ENCODE measurements around the gene ADAMTSL5. TPM values are rescaled to one million over a fixed set of nuclear protein-coding genes. Genes with fewer than 3 reads are reported as not detected.

The ADAMTSL5 gene, protein sequence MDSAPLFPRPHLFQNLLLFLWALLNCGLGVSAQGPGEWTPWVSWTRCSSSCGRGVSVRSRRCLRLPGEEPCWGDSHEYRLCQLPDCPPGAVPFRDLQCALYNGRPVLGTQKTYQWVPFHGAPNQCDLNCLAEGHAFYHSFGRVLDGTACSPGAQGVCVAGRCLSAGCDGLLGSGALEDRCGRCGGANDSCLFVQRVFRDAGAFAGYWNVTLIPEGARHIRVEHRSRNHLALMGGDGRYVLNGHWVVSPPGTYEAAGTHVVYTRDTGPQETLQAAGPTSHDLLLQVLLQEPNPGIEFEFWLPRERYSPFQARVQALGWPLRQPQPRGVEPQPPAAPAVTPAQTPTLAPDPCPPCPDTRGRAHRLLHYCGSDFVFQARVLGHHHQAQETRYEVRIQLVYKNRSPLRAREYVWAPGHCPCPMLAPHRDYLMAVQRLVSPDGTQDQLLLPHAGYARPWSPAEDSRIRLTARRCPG
- total RNA-seq, result 1 to 10 TPM; 5.7 to 7.9 (median 6.9) TPM
- 0.70 TPM for total RNA-seq (2013)
- 0.11 to 7.1 (median 3.0) reads per million in 29 experiments for total RNA-seq

- ChIA-PET CTCF (no interaction called here), POLR2A (no interaction called here)
- Mint-ChIP-seq H3K4me3 (peak within 1 kb of the TSS; percentile 68 to 72 (median 68)), H3K36me3 (no peaks in the 10 kb centered on the region), H3K27ac (peak within 1 kb of the TSS; percentile 43 to 44), H3K27me3 (peaks cover 0 to 4% of the 10 kb centered on the region in 2 donors), H3K4me1 (peaks cover 6 to 22% (median 13%) of the 10 kb centered on the region in 3 donors), H3K9me3 (no peaks in the 10 kb centered on the region)
- Histone ChIP-seq H3K9me3 (no peaks in the 10 kb centered on the region), H3K27me3 (replicated peaks in 1 of 2; ENCODE audit: control insufficient read depth in 2 of 2, extremely low read depth in 1 of 2, insufficient read depth in 2 of 2, low read length in 1 of 2) (peaks cover 0 to 62% of the 10 kb centered on the region in 2 experiments), H3K4me3 (ENCODE audit: control insufficient read depth in 1 of 2, extremely low read depth in 1 of 2, low read length in 1 of 2) (peak within 1 kb of the TSS; percentile 25 to 44), H3K4me1 (ENCODE audit: control insufficient read depth in 1 of 2, extremely low read depth in 1 of 2, insufficient read depth in 2 of 2, low read length in 2 of 2) (peaks cover 0 to 38% of the 10 kb centered on the region in 2 experiments), H3K27ac (ENCODE audit: low read length) (no peak within 1 kb of the TSS), H3K36me3 (ENCODE audit: control insufficient read depth in 2 of 2, extremely low read depth in 1 of 2, insufficient read depth in 1 of 2, low read length in 1 of 2) (no peaks in the 10 kb centered on the region)
- DNase-seq, result peak in 28 of 35 experiments; percentile 23 to 76 (median 44)
- WGBS (ENCODE audit: insufficient coverage), result 3% methylated on average over 75 of the region's 78 CpGs
- peak; percentile 69 to 85 (median 82) for ATAC-seq (replicated peaks in 1 of 4)
Observed at GRCh38 chr19:1512671-1513498, at the start of gene ADAMTSL5. ADAMTSL5 (minus strand) TSS chr19:1513019; CDS start chr19:1510943, 2,076 bp downstream.

GRCh38 chr19:1561236-1561842 is 48.5 kb upstream of the ADAMTSL5 start:
- ATAC-seq (replicated peaks in 1 of 4), result no peak
- H3K4me1 ChIP-seq (ENCODE audit: control insufficient read depth in 1 of 2, extremely low read depth in 1 of 2, insufficient read depth in 2 of 2, low read length in 2 of 2), result peaks cover 0 to 3% of the 10 kb centered on the region in 2 experiments
- peaks cover 0 to 3% (median 0%) of the 10 kb centered on the region in 3 donors for H3K4me1 Mint-ChIP-seq
- no peak overlapping the region for H3K4me3 ChIP-seq (ENCODE audit: control insufficient read depth in 1 of 2, extremely low read depth in 1 of 2, low read length in 1 of 2)
- DNase-seq, result no peak
- 94% methylated on average over 12 of the region's 17 CpGs for WGBS (ENCODE audit: insufficient coverage)
- H3K27ac ChIP-seq (ENCODE audit: low read length), result no peak overlapping the region
- H3K27me3 ChIP-seq (replicated peaks in 1 of 2; ENCODE audit: control insufficient read depth in 2 of 2, extremely low read depth in 1 of 2, insufficient read depth in 2 of 2, low read length in 1 of 2), result no peaks in the 10 kb centered on the region
- ChIA-PET CTCF (interaction anchor here in 1 of 2 donors (0.6 kb wide), 1 partner anchor 27 kb away, joined by 7 read pairs; no protein-coding TSS in a partner anchor), POLR2A (interaction anchor here in 1 of 2 donors (0.6 kb wide), 1 partner anchor 92 kb away, joined by 3 read pairs; no protein-coding TSS in a partner anchor)
- no peaks in the 10 kb centered on the region for H3K36me3 ChIP-seq (ENCODE audit: control insufficient read depth in 2 of 2, extremely low read depth in 1 of 2, insufficient read depth in 1 of 2, low read length in 1 of 2)
- no peak overlapping the region for H3K4me3 Mint-ChIP-seq
- no peak overlapping the region for H3K27ac Mint-ChIP-seq
- H3K36me3 Mint-ChIP-seq, result no peaks in the 10 kb centered on the region
- H3K9me3 ChIP-seq, result no peaks in the 10 kb centered on the region
- H3K27me3 Mint-ChIP-seq, result no peaks in the 10 kb centered on the region
- H3K9me3 Mint-ChIP-seq, result no peaks in the 10 kb centered on the region

GRCh38 chr19:1560286-1560882 is 47.6 kb upstream of the ADAMTSL5 start:
- WGBS (ENCODE audit: insufficient coverage), result 60% methylated on average over 17 of the region's 25 CpGs
- POLR2A ChIA-PET, result interaction anchor here in 1 of 2 donors (0.6 kb wide), 1 partner anchor 93 kb away, joined by 3 read pairs; no protein-coding TSS in a partner anchor
- CTCF ChIA-PET, result no interaction called here

DNA sequence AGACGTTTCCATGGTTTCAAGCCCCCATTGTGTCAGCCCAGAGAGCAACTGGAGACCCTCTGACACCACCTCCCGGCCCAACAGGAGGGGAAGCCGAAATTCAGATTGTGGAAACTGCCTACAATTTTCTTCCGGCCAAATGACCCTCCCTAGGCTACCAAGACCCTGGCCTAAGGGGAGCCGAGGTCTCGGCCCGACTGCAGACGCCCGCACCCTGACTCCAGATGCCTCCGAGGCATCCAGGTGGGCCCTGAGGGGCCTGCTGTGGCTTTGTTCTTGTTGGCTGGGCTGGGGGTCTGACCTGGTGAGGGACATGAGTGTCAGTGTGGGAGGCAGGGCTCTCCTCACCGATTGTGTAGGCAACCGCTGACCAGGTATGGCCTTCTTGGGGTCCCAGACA is 45.7 kb upstream of the ADAMTSL5 start:
- no peak overlapping the region for H3K27ac ChIP-seq (ENCODE audit: low read length)
- no peak overlapping the region for H3K4me3 Mint-ChIP-seq
- POLR2A ChIA-PET, result no interaction called here
- H3K36me3 ChIP-seq (ENCODE audit: control insufficient read depth in 2 of 2, extremely low read depth in 1 of 2, insufficient read depth in 1 of 2, low read length in 1 of 2), result no peaks in the 10 kb centered on the region
- DNase-seq (no peak), ATAC-seq (replicated peaks in 1 of 4) (no peak)
- no peaks in the 10 kb centered on the region for H3K9me3 Mint-ChIP-seq
- no peak overlapping the region for H3K27ac Mint-ChIP-seq
- peaks cover 0 to 6% of the 10 kb centered on the region in 2 experiments for H3K27me3 ChIP-seq (replicated peaks in 1 of 2; ENCODE audit: control insufficient read depth in 2 of 2, extremely low read depth in 1 of 2, insufficient read depth in 2 of 2, low read length in 1 of 2)
- 85% methylated on average over 4 of the region's 12 CpGs for WGBS (ENCODE audit: insufficient coverage)
- peaks cover 0 to 3% (median 0%) of the 10 kb centered on the region in 3 donors for H3K4me1 Mint-ChIP-seq
- peaks cover 0 to under 1% of the 10 kb centered on the region in 2 donors for H3K27me3 Mint-ChIP-seq
- H3K9me3 ChIP-seq, result no peaks in the 10 kb centered on the region
- H3K4me3 ChIP-seq (ENCODE audit: control insufficient read depth in 1 of 2, extremely low read depth in 1 of 2, low read length in 1 of 2), result no peak overlapping the region
- no peaks in the 10 kb centered on the region for H3K36me3 Mint-ChIP-seq
- CTCF ChIA-PET, result no interaction called here
- H3K4me1 ChIP-seq (ENCODE audit: control insufficient read depth in 1 of 2, extremely low read depth in 1 of 2, insufficient read depth in 2 of 2, low read length in 2 of 2), result peaks cover 0 to 3% of the 10 kb centered on the region in 2 experiments

More at GRCh38 chr19:1560286-1560882, 47.6 kb upstream of the ADAMTSL5 start:
- no peaks in the 10 kb centered on the region for H3K9me3 ChIP-seq
- no peak overlapping the region for H3K27ac ChIP-seq (ENCODE audit: low read length)
- no peaks in the 10 kb centered on the region for H3K27me3 ChIP-seq (replicated peaks in 1 of 2; ENCODE audit: control insufficient read depth in 2 of 2, extremely low read depth in 1 of 2, insufficient read depth in 2 of 2, low read length in 1 of 2)
- peaks cover 0 to 3% of the 10 kb centered on the region in 2 experiments for H3K4me1 ChIP-seq (ENCODE audit: control insufficient read depth in 1 of 2, extremely low read depth in 1 of 2, insufficient read depth in 2 of 2, low read length in 2 of 2)
- H3K4me1 Mint-ChIP-seq, result peaks cover 0 to 3% (median 0%) of the 10 kb centered on the region in 3 donors
- no peaks in the 10 kb centered on the region for H3K9me3 Mint-ChIP-seq
- no peak for ATAC-seq (replicated peaks in 1 of 4)
- no peaks in the 10 kb centered on the region for H3K36me3 Mint-ChIP-seq
- H3K27me3 Mint-ChIP-seq, result no peaks in the 10 kb centered on the region
- no peak for DNase-seq
- no peak overlapping the region for H3K4me3 ChIP-seq (ENCODE audit: control insufficient read depth in 1 of 2, extremely low read depth in 1 of 2, low read length in 1 of 2)
- no peaks in the 10 kb centered on the region for H3K36me3 ChIP-seq (ENCODE audit: control insufficient read depth in 2 of 2, extremely low read depth in 1 of 2, insufficient read depth in 1 of 2, low read length in 1 of 2)
- H3K4me3 Mint-ChIP-seq, result no peak overlapping the region
- H3K27ac Mint-ChIP-seq, result no peak overlapping the region

DNA sequence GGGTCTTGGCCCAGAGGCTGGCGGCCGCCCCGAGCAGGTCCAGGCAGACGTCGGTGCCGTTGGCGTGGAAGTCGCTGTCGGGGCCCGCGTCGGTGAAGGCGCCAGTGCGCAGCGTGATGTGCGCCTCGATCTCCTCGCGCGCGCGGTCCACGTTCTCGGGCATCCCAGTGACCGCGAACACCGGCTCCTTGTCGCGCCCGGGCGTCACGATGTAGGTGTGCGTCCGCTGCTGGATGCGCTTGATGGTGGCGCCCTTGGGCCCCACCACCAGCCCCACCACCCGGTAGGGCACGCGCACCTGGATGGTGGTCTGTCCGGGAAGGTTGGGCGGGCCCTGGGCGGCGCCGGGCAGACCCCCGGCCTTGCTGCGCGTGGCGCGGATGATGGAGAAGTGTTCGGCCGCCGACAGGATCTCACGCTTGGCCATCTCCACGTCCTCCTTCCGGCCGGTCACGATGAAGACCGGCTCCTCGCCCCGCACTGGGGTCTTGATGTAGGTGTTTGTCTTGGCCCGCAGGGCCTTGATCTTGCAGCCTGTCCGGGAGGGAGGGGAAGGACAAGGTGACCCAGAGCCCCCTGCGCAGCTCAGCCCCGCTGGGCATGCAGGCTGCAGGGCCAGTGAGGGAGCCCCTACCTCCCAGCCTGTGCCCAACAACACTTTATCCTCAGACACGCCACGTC is 43.7 kb upstream of the ADAMTSL5 start:
- Histone ChIP-seq H3K9me3 (no peaks in the 10 kb centered on the region), H3K27ac (ENCODE audit: low read length) (no peak overlapping the region), H3K27me3 (replicated peaks in 1 of 2; ENCODE audit: control insufficient read depth in 2 of 2, extremely low read depth in 1 of 2, insufficient read depth in 2 of 2, low read length in 1 of 2) (peaks cover 0 to 15% of the 10 kb centered on the region in 2 experiments), H3K4me3 (ENCODE audit: control insufficient read depth in 1 of 2, extremely low read depth in 1 of 2, low read length in 1 of 2) (no peak overlapping the region), H3K36me3 (ENCODE audit: control insufficient read depth in 2 of 2, extremely low read depth in 1 of 2, insufficient read depth in 1 of 2, low read length in 1 of 2) (no peaks in the 10 kb centered on the region), H3K4me1 (ENCODE audit: control insufficient read depth in 1 of 2, extremely low read depth in 1 of 2, insufficient read depth in 2 of 2, low read length in 2 of 2) (peaks cover 0 to 3% of the 10 kb centered on the region in 2 experiments)
- Mint-ChIP-seq H3K27me3 (peaks cover 9 to 11% of the 10 kb centered on the region in 2 donors), H3K36me3 (no peaks in the 10 kb centered on the region), H3K4me1 (peaks cover 0 to 3% (median 0%) of the 10 kb centered on the region in 3 donors), H3K27ac (no peak overlapping the region), H3K4me3 (no peak overlapping the region), H3K9me3 (no peaks in the 10 kb centered on the region)
- ChIA-PET POLR2A (no interaction called here), CTCF (no interaction called here)
- 98% methylated on average over 49 of the region's 66 CpGs for WGBS (ENCODE audit: insufficient coverage)
- DNase-seq (no peak), ATAC-seq (replicated peaks in 1 of 4) (no peak)
